Activated CD8-positive, alpha-beta memory T cell treated with anti-CD3 and anti-CD28 coated beads, Interleukin-2, amount 10 ng/mL, durations not matched to agents 7 days and 5 days (primary cell): Measurements from ENCODE around the gene COLEC12. TPM values are rescaled to one million over a fixed set of nuclear protein-coding genes. Genes with fewer than 3 reads are reported as not detected.

Source experiments
- ATAC-seq: fragments of 150-1000 bp; cut with Tn5 transposase; one replicate; pipeline ENCODE4 v1.10.0; 2021; ENCODE audit warnings: moderate library complexity
- CTCF ChIA-PET: fragments of 350-600 bp; sonication (Branson Sonifier 250); formaldehyde crosslinking; loops from one replicate; lab custom pipeline; 2021; ENCODE audit warnings: antibody characterized with exemption; lab: Charles Lee
- DNase-seq: peaks from one replicate; pipeline ENCODE4 v3.0.0-alpha.2; 2020
- H3K27ac Mint-ChIP-seq: one replicate; pipeline ENCODE4 v1.8.0; 2021; ENCODE audit warnings: mild to moderate bottlenecking, mixed read lengths
- H3K27me3 Mint-ChIP-seq: one replicate; pipeline ENCODE4 v1.8.0; 2021; ENCODE audit warnings: mixed read lengths
- H3K36me3 Mint-ChIP-seq: one replicate; pipeline ENCODE4 v1.8.0; 2021; ENCODE audit warnings: mild to moderate bottlenecking, mixed read lengths
- H3K4me1 Mint-ChIP-seq: one replicate; pipeline ENCODE4 v1.8.0; 2021; ENCODE audit warnings: mixed read lengths
- H3K4me3 Mint-ChIP-seq: one replicate; pipeline ENCODE4 v1.8.0; 2021; ENCODE audit warnings: mild to moderate bottlenecking, moderate library complexity, mixed read lengths
- H3K9me3 Mint-ChIP-seq: one replicate; pipeline ENCODE4 v1.8.0; 2022; ENCODE audit warnings: low read depth, mixed read lengths
- total RNA-seq, 2 experiments: library from RNA; stranded (reverse); gene quantifications; one replicate each; pipeline ENCODE4 v1.2.3, GENCODE V29; 2021

Gene COLEC12
- total RNA-seq, 2 experiments from 2014 or later, result not detected

DNA sequence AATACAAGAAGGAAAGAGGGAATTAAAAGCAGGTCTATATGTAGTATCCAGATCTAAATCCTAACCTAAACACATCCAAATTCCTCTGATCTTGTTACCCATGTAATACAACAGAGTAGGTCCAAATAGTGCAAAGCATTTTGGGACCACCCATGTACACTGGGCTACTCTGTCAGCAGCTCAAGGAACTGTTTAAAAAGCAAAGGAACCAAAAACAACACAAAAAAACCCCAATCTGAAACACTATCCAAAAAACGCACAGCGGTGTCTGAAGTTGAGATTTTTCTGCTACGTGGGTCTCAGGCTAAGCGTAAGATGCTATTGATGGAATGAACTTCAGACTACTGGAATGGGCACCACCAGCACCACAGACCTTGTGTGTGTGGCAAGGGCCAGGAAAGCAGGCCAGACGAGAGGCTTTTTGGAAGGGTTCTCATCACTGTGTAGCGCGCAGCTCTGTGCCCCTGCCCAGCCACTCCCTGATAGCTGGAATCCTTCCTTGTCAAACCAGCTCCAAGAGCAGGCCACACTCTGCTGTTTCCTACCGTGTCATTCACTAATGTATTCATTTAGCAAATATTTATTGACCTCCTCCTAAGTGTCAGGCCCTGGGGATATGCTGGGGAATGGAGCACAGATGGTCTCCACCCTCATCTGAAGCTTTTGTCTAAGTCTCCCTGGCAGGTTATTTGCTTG lies 101.4 kb downstream of the COLEC12 start:
- Mint-ChIP-seq H3K4me3 (no peak overlapping the region), H3K4me1 (no peaks in the 10 kb centered on the region), H3K27ac (no peak overlapping the region), H3K9me3 (no peaks in the 10 kb centered on the region), H3K36me3 (no peaks in the 10 kb centered on the region), H3K27me3 (peaks cover 18% of the 10 kb centered on the region)
- ATAC-seq (no peak), DNase-seq (no peak)
- CTCF ChIA-PET, result interaction anchor here (1.2 kb wide), 1 partner anchor 10 kb away, joined by 3 read pairs; no protein-coding TSS in a partner anchor

DNA sequence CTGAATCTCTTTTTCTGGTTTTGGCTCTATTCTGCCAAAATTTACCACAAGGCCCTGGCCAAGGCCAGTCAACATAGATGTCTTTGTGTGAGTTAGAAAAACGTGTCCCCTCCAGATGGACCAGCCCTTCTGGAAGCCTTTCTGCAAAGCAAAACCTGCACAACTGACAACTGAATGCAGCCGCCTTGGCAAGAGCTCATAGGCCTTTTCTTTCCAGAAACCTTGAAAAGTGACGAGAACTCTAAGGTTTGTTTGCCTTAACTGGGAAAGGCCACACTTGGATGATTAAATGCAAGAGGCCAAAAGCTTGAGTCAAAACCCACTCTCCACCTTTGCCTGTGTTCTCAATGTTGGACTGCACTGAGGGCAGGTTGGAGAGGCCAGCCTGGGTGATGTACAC lies 103.9 kb downstream of the COLEC12 start:
- no peak for ATAC-seq
- DNase-seq, result no peak
- H3K36me3 Mint-ChIP-seq, result no peaks in the 10 kb centered on the region
- CTCF ChIA-PET, result no interaction called here
- H3K4me3 Mint-ChIP-seq, result no peak overlapping the region
- H3K4me1 Mint-ChIP-seq, result no peaks in the 10 kb centered on the region
- no peak overlapping the region for H3K27ac Mint-ChIP-seq
- no peaks in the 10 kb centered on the region for H3K9me3 Mint-ChIP-seq
- H3K27me3 Mint-ChIP-seq, result peaks cover 34% of the 10 kb centered on the region

- H3K27me3 Mint-ChIP-seq, result peaks cover 36% of the 10 kb centered on the region
- no peak for DNase-seq
- ATAC-seq, result no peak
- no peak overlapping the region for H3K27ac Mint-ChIP-seq
- H3K4me3 Mint-ChIP-seq, result no peak overlapping the region
- H3K9me3 Mint-ChIP-seq, result no peaks in the 10 kb centered on the region
- CTCF ChIA-PET, result no interaction called here
- no peaks in the 10 kb centered on the region for H3K36me3 Mint-ChIP-seq
- H3K4me1 Mint-ChIP-seq, result no peaks in the 10 kb centered on the region
Measured at GRCh38 chr18:396251-396555, 104.3 kb downstream of the COLEC12 start.

- DNase-seq, result no peak
- CTCF ChIA-PET, result no interaction called here
- ATAC-seq, result no peak
- no peak overlapping the region for H3K4me3 Mint-ChIP-seq
- H3K36me3 Mint-ChIP-seq, result no peaks in the 10 kb centered on the region
- H3K9me3 Mint-ChIP-seq, result no peaks in the 10 kb centered on the region
- no peak overlapping the region for H3K27ac Mint-ChIP-seq
- H3K27me3 Mint-ChIP-seq, result peaks cover 39% of the 10 kb centered on the region
- H3K4me1 Mint-ChIP-seq, result no peaks in the 10 kb centered on the region
Measured at GRCh38 chr18:395456-396250, 104.8 kb downstream of the COLEC12 start.

DNA sequence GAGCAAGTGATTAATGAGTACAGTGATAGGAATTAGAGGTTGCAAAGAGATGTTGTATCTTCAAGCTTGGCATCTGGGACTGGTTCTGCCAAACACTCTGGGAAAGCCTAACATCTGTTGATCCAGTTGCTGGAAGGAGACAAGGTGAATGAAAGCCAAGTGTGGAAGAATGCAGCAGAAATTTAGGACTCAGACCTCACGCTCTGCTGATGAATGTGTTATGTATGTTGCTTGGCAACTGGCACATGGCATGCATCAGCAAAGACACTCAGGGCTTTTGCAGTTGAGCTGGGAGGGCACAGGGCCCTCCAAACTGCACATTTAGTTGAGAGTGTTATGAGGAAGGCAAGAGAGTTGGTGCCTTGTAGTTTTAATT lies 105.5 kb downstream of the COLEC12 start:
- H3K36me3 Mint-ChIP-seq, result no peaks in the 10 kb centered on the region
- H3K27me3 Mint-ChIP-seq, result peaks cover 39% of the 10 kb centered on the region
- H3K9me3 Mint-ChIP-seq, result no peaks in the 10 kb centered on the region
- H3K27ac Mint-ChIP-seq, result no peak overlapping the region
- no peak overlapping the region for H3K4me3 Mint-ChIP-seq
- ATAC-seq, result no peak
- no peak for DNase-seq
- CTCF ChIA-PET, result no interaction called here
- H3K4me1 Mint-ChIP-seq, result no peaks in the 10 kb centered on the region

- no peaks in the 10 kb centered on the region for H3K9me3 Mint-ChIP-seq
- H3K27ac Mint-ChIP-seq, result no peak overlapping the region
- DNase-seq (no peak), ATAC-seq (no peak)
- CTCF ChIA-PET, result interaction anchor here (0.6 kb wide), 1 partner anchor 471 kb away, joined by 3 read pairs; no protein-coding TSS in a partner anchor
- H3K4me1 Mint-ChIP-seq, result peaks cover 4% of the 10 kb centered on the region
- no peak overlapping the region for H3K4me3 Mint-ChIP-seq
- H3K27me3 Mint-ChIP-seq, result peaks cover 43% of the 10 kb centered on the region
- no peaks in the 10 kb centered on the region for H3K36me3 Mint-ChIP-seq
Measured at GRCh38 chr18:394262-394986, 106.1 kb downstream of the COLEC12 start.

GRCh38 chr18:393574-393957 lies 106.9 kb downstream of the COLEC12 start:
- Mint-ChIP-seq H3K9me3 (no peaks in the 10 kb centered on the region), H3K4me1 (peaks cover 4% of the 10 kb centered on the region), H3K4me3 (no peak overlapping the region), H3K36me3 (no peaks in the 10 kb centered on the region), H3K27me3 (peaks cover 45% of the 10 kb centered on the region), H3K27ac (no peak overlapping the region)
- DNase-seq (no peak), ATAC-seq (no peak)
- CTCF ChIA-PET, result no interaction called here

DNA sequence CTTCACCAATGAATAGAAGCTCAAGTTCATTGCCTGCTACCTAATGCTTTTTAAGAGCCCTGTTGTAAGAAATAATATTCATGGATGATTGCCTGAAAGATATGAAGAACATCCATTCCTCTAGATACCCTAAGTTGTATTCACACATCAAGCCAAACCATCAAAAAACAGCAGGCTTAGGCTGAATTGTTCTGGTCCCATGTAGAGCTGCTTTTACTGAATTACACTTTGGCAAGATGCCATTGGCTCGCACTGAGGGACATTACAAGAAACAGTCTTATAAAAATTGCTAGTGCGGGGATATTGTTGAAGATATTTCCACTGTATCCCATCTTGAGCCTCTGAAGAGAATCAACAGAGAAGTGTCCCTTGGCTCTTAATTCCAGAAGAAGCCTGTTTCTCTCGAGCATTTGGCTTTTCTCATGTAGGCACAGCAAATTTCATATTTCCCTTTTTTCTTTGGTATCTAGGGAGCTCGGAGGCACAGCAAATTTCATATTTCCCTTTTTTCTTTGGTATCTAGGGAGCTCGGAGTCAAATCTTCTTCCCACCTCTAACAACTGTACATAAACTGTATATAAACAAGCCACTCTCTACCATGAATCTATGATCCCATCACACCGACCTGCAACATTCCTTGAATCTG lies 107.5 kb downstream of the COLEC12 start:
- Mint-ChIP-seq H3K4me1 (peaks cover 4% of the 10 kb centered on the region), H3K27ac (no peak overlapping the region), H3K36me3 (no peaks in the 10 kb centered on the region), H3K27me3 (peaks cover 42% of the 10 kb centered on the region), H3K9me3 (no peaks in the 10 kb centered on the region), H3K4me3 (no peak overlapping the region)
- no peak for ATAC-seq
- CTCF ChIA-PET, result no interaction called here
- no peak for DNase-seq

DNA sequence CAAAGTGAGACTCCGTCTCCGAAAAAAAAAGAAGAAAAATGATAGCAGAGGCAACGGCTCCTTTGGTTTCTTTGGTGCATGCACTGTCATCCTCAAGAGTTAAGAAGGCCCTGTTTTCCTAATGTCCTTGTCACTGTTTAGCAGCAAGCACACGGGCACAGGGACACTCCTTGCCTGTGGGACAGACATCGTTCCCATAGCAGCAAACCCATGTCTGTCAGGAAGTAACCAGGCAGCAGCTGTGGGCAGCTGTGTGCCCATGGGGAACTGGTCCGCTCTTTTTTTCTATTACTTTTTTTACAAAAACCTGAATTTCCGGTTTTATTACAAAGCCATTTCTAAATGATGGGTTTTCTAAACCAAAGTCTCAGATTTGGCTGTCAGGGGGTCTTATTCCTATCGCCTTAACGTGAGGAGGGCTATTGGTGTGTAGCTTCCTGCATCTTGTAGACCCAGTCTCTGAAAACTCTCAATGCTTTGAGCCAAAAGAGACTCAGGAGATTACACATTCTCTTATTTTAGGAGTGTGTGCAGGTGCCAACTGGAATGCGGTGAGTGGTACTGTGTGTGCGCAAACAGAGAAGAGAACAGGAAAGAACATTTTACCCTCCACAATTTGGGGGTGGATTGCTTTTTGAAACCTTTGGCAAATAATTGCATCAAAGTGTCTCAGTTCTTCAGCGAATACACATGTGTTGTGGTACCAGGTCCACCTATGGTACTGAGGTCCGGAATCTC lies 109.6 kb downstream of the COLEC12 start:
- Mint-ChIP-seq H3K9me3 (no peaks in the 10 kb centered on the region), H3K27ac (no peak overlapping the region), H3K4me1 (peaks cover 4% of the 10 kb centered on the region), H3K36me3 (no peaks in the 10 kb centered on the region), H3K27me3 (peaks cover 36% of the 10 kb centered on the region), H3K4me3 (no peak overlapping the region)
- ATAC-seq (no peak), DNase-seq (no peak)
- CTCF ChIA-PET, result no interaction called here

DNA sequence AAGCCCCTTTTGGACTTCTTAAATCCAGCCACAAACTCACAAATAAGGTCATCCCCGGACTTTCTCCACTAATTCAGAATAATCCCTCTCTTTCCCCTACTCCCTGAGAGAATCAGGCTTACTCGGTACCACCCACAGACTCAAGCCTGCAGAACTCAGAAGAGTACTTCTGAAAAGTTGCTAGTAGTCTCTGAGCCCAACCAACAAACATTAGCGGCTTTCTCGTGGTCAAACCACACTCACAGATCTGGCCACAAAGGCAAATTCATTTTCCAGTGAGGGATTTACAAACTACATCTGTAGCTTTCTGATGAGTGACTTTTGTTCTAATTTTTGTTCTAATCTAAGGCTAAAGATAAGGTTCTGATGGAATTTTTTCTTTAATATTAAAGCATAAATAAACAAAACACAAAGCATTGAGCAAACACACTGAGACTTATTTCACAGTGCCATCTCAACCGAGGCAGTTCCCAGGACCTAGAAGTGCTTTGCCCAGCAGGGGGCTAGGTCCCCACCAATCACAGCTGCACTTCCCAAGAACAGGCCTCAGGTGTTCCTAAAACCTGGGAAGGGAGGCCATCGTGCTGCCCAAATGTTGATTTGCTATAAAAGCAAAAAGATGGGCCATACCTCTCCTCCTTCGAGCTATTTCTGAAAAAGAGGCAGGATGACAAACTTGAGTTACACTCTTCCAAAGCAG lies 110.7 kb downstream of the COLEC12 start:
- H3K27ac Mint-ChIP-seq, result peak overlapping the region; percentile 5
- ATAC-seq, result no peak
- no peak overlapping the region for H3K4me3 Mint-ChIP-seq
- H3K4me1 Mint-ChIP-seq, result peaks cover 4% of the 10 kb centered on the region
- DNase-seq, result peak; percentile 46
- no peaks in the 10 kb centered on the region for H3K36me3 Mint-ChIP-seq
- no peaks in the 10 kb centered on the region for H3K9me3 Mint-ChIP-seq
- H3K27me3 Mint-ChIP-seq, result peaks cover 40% of the 10 kb centered on the region
- CTCF ChIA-PET, result no interaction called here

DNA sequence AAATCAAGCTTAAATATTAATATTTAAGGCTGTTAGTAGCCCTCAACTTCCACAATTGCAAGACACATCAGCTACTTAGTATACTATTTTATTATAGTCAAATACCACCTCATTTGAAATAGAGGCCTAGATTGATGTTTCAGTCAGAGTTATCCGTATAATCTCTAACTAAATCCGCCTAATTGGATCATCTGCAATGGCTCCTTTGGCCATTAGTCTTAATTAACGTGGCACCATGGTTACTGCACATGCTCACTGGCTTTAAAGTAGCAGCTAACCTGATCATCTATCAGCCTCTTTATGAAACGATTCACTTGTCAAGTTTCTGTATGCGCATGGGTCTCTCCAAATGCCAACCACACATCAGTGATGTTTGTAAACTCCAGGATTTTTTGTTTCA lies 112.3 kb downstream of the COLEC12 start:
- no peak for DNase-seq
- Mint-ChIP-seq H3K4me3 (no peak overlapping the region), H3K27ac (no peak overlapping the region), H3K4me1 (peaks cover 4% of the 10 kb centered on the region), H3K9me3 (no peaks in the 10 kb centered on the region), H3K36me3 (no peaks in the 10 kb centered on the region), H3K27me3 (peaks cover 40% of the 10 kb centered on the region)
- no peak for ATAC-seq
- CTCF ChIA-PET, result no interaction called here

GRCh38 chr18:386994-387393 lies 113.5 kb downstream of the COLEC12 start:
- ATAC-seq (no peak), DNase-seq (no peak)
- no peak overlapping the region for H3K27ac Mint-ChIP-seq
- H3K36me3 Mint-ChIP-seq, result no peaks in the 10 kb centered on the region
- no peaks in the 10 kb centered on the region for H3K9me3 Mint-ChIP-seq
- no peak overlapping the region for H3K4me3 Mint-ChIP-seq
- peaks cover 4% of the 10 kb centered on the region for H3K4me1 Mint-ChIP-seq
- peaks cover 32% of the 10 kb centered on the region for H3K27me3 Mint-ChIP-seq
- CTCF ChIA-PET, result no interaction called here
